KOPT-K1 (cell line): ENCODE results near the gene PRR35.

Experiments
- H3K27ac ChIP-seq: fragments of 200-600 bp; sonication (generic); 2 replicates; pipeline ENCODE4 v1.5.1; 2016; ENCODE audit warnings: antibody characterized with exemption, mild to moderate bottlenecking, low read depth, low read length; ENCODE audit not compliant: poor library complexity, severe bottlenecking
- H3K36me3 ChIP-seq: fragments of 200-600 bp; sonication (generic); 2 replicates; pipeline ENCODE4 v1.5.1; 2017; ENCODE audit warnings: antibody characterized with exemption, mild to moderate bottlenecking, low read length, moderate library complexity; ENCODE audit not compliant: insufficient read depth
- H3K9me3 ChIP-seq: fragments of 200-600 bp; sonication (generic); 2 replicates; pipeline ENCODE4 v1.5.1; 2017; ENCODE audit warnings: antibody characterized with exemption, low read length, mild to moderate bottlenecking; ENCODE audit not compliant: insufficient read depth, poor library complexity, severe bottlenecking

PRR35 gene

GRCh38 chr16:561957-562938 is 2.1 kb downstream of the PRR35 start:
- no peak overlapping the region for H3K27ac ChIP-seq
- no peaks in the 10 kb centered on the region for H3K36me3 ChIP-seq
- no peaks in the 10 kb centered on the region for H3K9me3 ChIP-seq

- Histone ChIP-seq H3K36me3 (no peaks in the 10 kb centered on the region), H3K9me3 (no peaks in the 10 kb centered on the region), H3K27ac (no peak overlapping the region)
Observed at GRCh38 chr16:563072-563644, 3.0 kb downstream of the PRR35 start.

- Histone ChIP-seq H3K27ac (no peak overlapping the region), H3K9me3 (no peaks in the 10 kb centered on the region), H3K36me3 (no peaks in the 10 kb centered on the region)
Observed at GRCh38 chr16:564690-565418, 4.7 kb downstream of the PRR35 start.

- H3K27ac ChIP-seq = peak overlapping the region; percentile 63
- no peaks in the 10 kb centered on the region for H3K36me3 ChIP-seq
- H3K9me3 ChIP-seq = no peaks in the 10 kb centered on the region
Observed at GRCh38 chr16:565419-566330, 5.5 kb downstream of the PRR35 start.

- no peaks in the 10 kb centered on the region for H3K9me3 ChIP-seq
- peak within 1 kb of the TSS; percentile 63 for H3K27ac ChIP-seq
- H3K36me3 ChIP-seq = no peaks in the 10 kb centered on the region
Observed at GRCh38 chr16:566475-567372, 6.5 kb downstream of the PRR35 start, which contains the start of gene NHLRC4. Gene NHLRC4 (plus strand): TSS chr16:567005. CDS start chr16:568048, 1,043 bp downstream.

- H3K36me3 ChIP-seq = no peaks in the 10 kb centered on the region
- no peaks in the 10 kb centered on the region for H3K9me3 ChIP-seq
- peak overlapping the region; percentile 63 for H3K27ac ChIP-seq
Observed at GRCh38 chr16:567373-568256, 7.4 kb downstream of the PRR35 start.

GRCh38 chr16:568401-569258 is 8.4 kb downstream of the PRR35 start:
- peak overlapping the region; percentile 69 for H3K27ac ChIP-seq
- no peaks in the 10 kb centered on the region for H3K36me3 ChIP-seq

GRCh38 chr16:569445-570254 is 9.5 kb downstream of the PRR35 start, which contains the start of gene PIGQ:
Gene PIGQ (plus strand): TSS chr16:569968. CDS start chr16:574075, 4,107 bp downstream.
- Histone ChIP-seq H3K9me3 (no peaks in the 10 kb centered on the region), H3K27ac (peak within 1 kb of the TSS; percentile 69), H3K36me3 (peaks cover 8% of the 10 kb centered on the region; the same call in 1 of the 2 replicates)

More at GRCh38 chr16:568401-569258, 8.4 kb downstream of the PRR35 start:
- H3K9me3 ChIP-seq = no peaks in the 10 kb centered on the region

- no peak overlapping the region for H3K27ac ChIP-seq
- peaks cover 23% of the 10 kb centered on the region; the same call in 1 of the 2 replicates for H3K36me3 ChIP-seq
- no peaks in the 10 kb centered on the region for H3K9me3 ChIP-seq
Observed at GRCh38 chr16:572865-573650, 12.9 kb downstream of the PRR35 start.

GRCh38 chr16:574021-574760 is 14.0 kb downstream of the PRR35 start:
- H3K27ac ChIP-seq = no peak overlapping the region
- H3K36me3 ChIP-seq = peaks cover 23% of the 10 kb centered on the region; the same call in 1 of the 2 replicates
- no peaks in the 10 kb centered on the region for H3K9me3 ChIP-seq
